HepG2 (cell line): ENCODE data around the gene CCDC91. TPM values are rescaled to one million over a fixed set of nuclear protein-coding genes. Genes with fewer than 3 reads are reported as not detected.

Experiments
- ADNP ChIP-seq: sonication (generic); formaldehyde crosslinking; IDR thresholded peaks from 2 replicates; pipeline ENCODE4 v1.4.0; 2020; ENCODE audit warnings: missing genetic modification reagents
- AHR ChIP-seq: IDR thresholded peaks from 2 replicates; pipeline ENCODE4 v1.6.1; 2018; ENCODE audit warnings: missing genetic modification reagents, missing compliant biosample characterization
- ATM ChIP-seq: fragments of 450-650 bp; IDR thresholded peaks from 2 replicates; pipeline ENCODE4 v1.7.1; 2017; ENCODE audit warnings: mild to moderate bottlenecking, borderline replicate concordance
- EHMT2 ChIP-seq: fragments of 200-600 bp; sonication (generic); IDR thresholded peaks from 2 replicates; pipeline ENCODE4 v1.7.0; 2017; ENCODE audit warnings: antibody characterized with exemption, low read depth, low read length, borderline replicate concordance
- ELF1 ChIP-seq: sonication (generic); formaldehyde crosslinking; IDR thresholded peaks from 2 replicates; pipeline ENCODE4 v1.4.0; 2020; ENCODE audit warnings: missing genetic modification reagents
- GATAD2A ChIP-seq: IDR thresholded peaks from 2 replicates; pipeline ENCODE4 v1.6.1; 2016
- GPN1 ChIP-seq: sonication (generic); formaldehyde crosslinking; IDR thresholded peaks from 2 replicates; pipeline ENCODE4 v1.5.1; 2020; ENCODE audit warnings: missing genetic modification reagents, borderline replicate concordance
- HNRNPUL1 ChIP-seq: fragments of 200-400 bp; formaldehyde crosslinking; IDR thresholded peaks from 2 replicates; pipeline ENCODE4 v1.6.1; 2017; ENCODE audit warnings: low read depth, mild to moderate bottlenecking, low read length, moderate library complexity
- KDM3A ChIP-seq: IDR thresholded peaks from 2 replicates; pipeline ENCODE4 v1.6.1; 2018; ENCODE audit warnings: low read depth, missing compliant biosample characterization
- KDM4B ChIP-seq: sonication (generic); formaldehyde crosslinking; IDR thresholded peaks from 2 replicates; pipeline ENCODE4 v1.4.0; 2020; ENCODE audit warnings: missing genetic modification reagents
- MIER3 ChIP-seq: IDR thresholded peaks from 2 replicates; pipeline ENCODE4 v1.6.1; 2016; ENCODE audit warnings: missing compliant biosample characterization, borderline replicate concordance
- MYC ChIP-seq: sonication (generic); formaldehyde crosslinking; IDR thresholded peaks from 2 replicates; pipeline ENCODE4 v1.9.0; 2021; ENCODE audit warnings: missing genetic modification reagents, borderline replicate concordance
- NR2C2 ChIP-seq: sonication (generic); formaldehyde crosslinking; IDR thresholded peaks from 2 replicates; pipeline ENCODE4 v1.4.0; 2020; ENCODE audit warnings: missing genetic modification reagents, mild to moderate bottlenecking, moderate library complexity, borderline replicate concordance
- ONECUT2 ChIP-seq: sonication (generic); formaldehyde crosslinking; IDR thresholded peaks from 2 replicates; pipeline ENCODE4 v1.4.0; 2020; ENCODE audit warnings: missing genetic modification reagents
- RFXANK ChIP-seq: IDR thresholded peaks from 2 replicates; pipeline ENCODE4 v1.6.1; 2016
- SMC3 ChIP-seq: IDR thresholded peaks from 2 replicates; pipeline ENCODE4 v1.6.1; 2011; ENCODE audit warnings: low read length, improper control_type of control experiment
- WIZ ChIP-seq: sonication (generic); formaldehyde crosslinking; IDR thresholded peaks from 2 replicates; pipeline ENCODE4 v1.5.1; 2020; ENCODE audit warnings: mild to moderate bottlenecking, missing genetic modification reagents
- XRCC5 ChIP-seq: fragments of 200-400 bp; formaldehyde crosslinking; optimal IDR thresholded peaks from 2 replicates; pipeline ENCODE3; 2017; ENCODE audit warnings: mild to moderate bottlenecking, low read length
- ZFAT ChIP-seq: sonication (generic); formaldehyde crosslinking; conservative IDR thresholded peaks from 2 replicates; pipeline ENCODE4 v1.8.1; 2023; ENCODE audit warnings: missing genetic modification reagents, inconsistent platforms
- ZFP82 ChIP-seq: sonication (generic); formaldehyde crosslinking; IDR thresholded peaks from 2 replicates; pipeline ENCODE4 v1.5.1; 2020; ENCODE audit warnings: mild to moderate bottlenecking, missing genetic modification reagents, borderline replicate concordance
- ZNF12 ChIP-seq: sonication (generic); formaldehyde crosslinking; IDR thresholded peaks from 2 replicates; pipeline ENCODE4 v1.5.0; 2020; ENCODE audit warnings: missing genetic modification reagents
- ZNF329 ChIP-seq: sonication (generic); formaldehyde crosslinking; IDR thresholded peaks from 2 replicates; pipeline ENCODE4 v1.9.0; 2021; ENCODE audit warnings: low read depth, mild to moderate bottlenecking, missing genetic modification reagents
- ZNF367 ChIP-seq: sonication (generic); formaldehyde crosslinking; IDR thresholded peaks from 2 replicates; pipeline ENCODE4 v1.4.0; 2020; ENCODE audit warnings: missing genetic modification reagents, borderline replicate concordance
- ZNF713 ChIP-seq: sonication (generic); formaldehyde crosslinking; IDR thresholded peaks from 2 replicates; pipeline ENCODE4 v1.4.0; 2020; ENCODE audit warnings: mild to moderate bottlenecking, missing genetic modification reagents
- ZNF772 ChIP-seq: sonication (generic); formaldehyde crosslinking; IDR thresholded peaks from 2 replicates; pipeline ENCODE4 v1.5.0; 2020; ENCODE audit warnings: mild to moderate bottlenecking, missing genetic modification reagents
- ZNF879 ChIP-seq: sonication (generic); formaldehyde crosslinking; IDR thresholded peaks from 2 replicates; pipeline ENCODE4 v1.8.1; 2023; ENCODE audit warnings: missing genetic modification reagents
- polyA plus RNA-seq, 8 experiments: library from polyadenylated mRNA; depleted of rRNA in 3 of 8; stranded (reverse) in 7 of 8; unstranded in 1 of 8; fragments of >200 nt; fragmentation: Illumina TruSeq in 4 of 8; extraction: Trizol in 4 of 8; gene quantifications; 2 replicates each; pipeline versions ENCODE4 v1.2.1 to v1.2.3, GENCODE V29; 2011 to 2016; ENCODE audit warnings: low read depth in 4 of 8, missing spikeins in 1 of 8, mixed read lengths in 1 of 8; ENCODE audit not compliant: insufficient read depth in 1 of 8
- total RNA-seq, 5 experiments: library from RNA; depleted of rRNA; stranded (reverse); fragments of >200 nt; fragmentation: Illumina TruSeq; extraction: Trizol; gene quantifications; 2 replicates each; pipeline ENCODE4 v1.2.3, GENCODE V29; 2016; ENCODE audit warnings: low read depth in 1 of 5
- TF ChIP-seq, protein P1 (sequence below): IDR thresholded peaks from 2 replicates; pipeline ENCODE4 v1.6.1; 2016; ENCODE audit warnings: low read depth, control low read depth
- TF ChIP-seq, protein P2 (sequence below): sonication (generic); formaldehyde crosslinking; IDR thresholded peaks from 2 replicates; pipeline ENCODE4 v1.4.0; 2020; ENCODE audit warnings: mild to moderate bottlenecking, missing genetic modification reagents
- TF ChIP-seq, protein P3 (sequence below): sonication (generic); formaldehyde crosslinking; IDR thresholded peaks from 2 replicates; pipeline ENCODE4 v1.5.0; 2020; ENCODE audit warnings: missing genetic modification reagents
- TF ChIP-seq, protein P4 (sequence below): sonication (generic); formaldehyde crosslinking; IDR thresholded peaks from 2 replicates; pipeline ENCODE4 v1.8.0; 2022; ENCODE audit warnings: low read depth, missing genetic modification reagents

The CCDC91 gene
- total and polyA plus RNA-seq, 2 of the 13 experiments (the other 11 are each of a cell fraction or from before 2014, with no cell fraction given): 9.8 to 15.8 TPM

DNA sequence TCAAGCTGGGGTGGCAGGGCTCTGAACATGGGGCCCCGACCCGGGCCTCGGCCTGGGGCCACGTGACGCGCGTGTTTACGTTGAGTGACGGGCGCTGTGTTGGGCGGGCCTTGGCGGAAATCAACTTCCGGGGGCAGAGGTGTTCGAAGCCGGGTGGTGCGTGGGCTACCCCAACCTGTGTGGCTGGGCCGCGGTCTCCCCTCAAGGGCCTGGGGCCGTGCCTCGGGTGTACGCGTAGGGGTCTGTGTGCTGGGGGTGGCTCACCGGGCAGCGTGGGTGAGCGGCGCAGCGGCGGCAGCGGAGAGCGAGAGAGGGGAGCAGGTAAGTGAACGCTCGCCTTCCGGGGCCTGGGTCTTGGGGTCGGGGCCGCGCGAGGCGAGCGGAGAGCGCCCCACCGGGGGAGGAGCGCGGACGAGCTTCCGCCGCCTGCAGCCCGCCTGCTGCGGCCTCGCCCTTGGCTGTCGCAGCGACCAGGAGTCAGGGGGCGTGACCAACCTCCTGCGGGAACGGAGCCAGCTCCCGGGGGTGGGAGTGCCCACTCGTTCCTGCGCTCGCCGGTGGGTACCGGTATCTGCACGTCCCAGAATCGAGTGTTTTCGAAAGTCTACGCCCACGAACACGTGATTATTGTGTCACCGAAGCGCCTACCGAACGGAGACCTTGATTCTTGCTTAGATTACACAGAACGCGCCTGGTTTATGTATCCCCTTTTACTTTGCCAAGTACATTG lies at the start of gene CCDC91 (continued):
- TF ChIP-seq ELF1 (CRISPR knock-in tag): peak; percentile 76
- TF ChIP-seq KDM3A (CRISPR knock-in tag): no peak
- TF ChIP-seq ZNF12 (CRISPR knock-in tag): peak; percentile 13; the same call in 1 of the 2 replicates
- peak; percentile 90 for TF ChIP-seq WIZ
- TF ChIP-seq, protein P1, sequence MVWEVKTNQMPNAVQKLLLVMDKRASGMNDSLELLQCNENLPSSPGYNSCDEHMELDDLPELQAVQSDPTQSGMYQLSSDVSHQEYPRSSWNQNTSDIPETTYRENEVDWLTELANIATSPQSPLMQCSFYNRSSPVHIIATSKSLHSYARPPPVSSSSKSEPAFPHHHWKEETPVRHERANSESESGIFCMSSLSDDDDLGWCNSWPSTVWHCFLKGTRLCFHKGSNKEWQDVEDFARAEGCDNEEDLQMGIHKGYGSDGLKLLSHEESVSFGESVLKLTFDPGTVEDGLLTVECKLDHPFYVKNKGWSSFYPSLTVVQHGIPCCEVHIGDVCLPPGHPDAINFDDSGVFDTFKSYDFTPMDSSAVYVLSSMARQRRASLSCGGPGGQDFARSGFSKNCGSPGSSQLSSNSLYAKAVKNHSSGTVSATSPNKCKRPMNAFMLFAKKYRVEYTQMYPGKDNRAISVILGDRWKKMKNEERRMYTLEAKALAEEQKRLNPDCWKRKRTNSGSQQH (CRISPR knock-in tag): peak; percentile 83; the same call in 1 of the 2 replicates
- peak; percentile 75; the same call in 1 of the 2 replicates for TF ChIP-seq ZFAT (CRISPR knock-in tag)
- no peak; the same call in 1 of the 2 replicates for TF ChIP-seq ZFP82 (CRISPR knock-in tag)
- peak; percentile 39 for TF ChIP-seq GATAD2A (CRISPR knock-in tag)
- TF ChIP-seq ATM: no peak
- TF ChIP-seq KDM4B: 0 out of 2 replicates have a peak, but pooled peaks have one; percentile 15
- TF ChIP-seq, protein P2, sequence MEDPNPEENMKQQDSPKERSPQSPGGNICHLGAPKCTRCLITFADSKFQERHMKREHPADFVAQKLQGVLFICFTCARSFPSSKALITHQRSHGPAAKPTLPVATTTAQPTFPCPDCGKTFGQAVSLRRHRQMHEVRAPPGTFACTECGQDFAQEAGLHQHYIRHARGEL (CRISPR knock-in tag): no peak
- peak; percentile 91 for TF ChIP-seq MYC (CRISPR knock-in tag)
- TF ChIP-seq XRCC5: peak; percentile 17
- TF ChIP-seq ZNF772 (CRISPR knock-in tag): peak; percentile 95
- TF ChIP-seq EHMT2: no peak; the same call in 1 of the 2 replicates
- TF ChIP-seq GPN1 (CRISPR knock-in tag): no peak; the same call in 1 of the 2 replicates
- TF ChIP-seq AHR: no peak
- no peak for TF ChIP-seq RFXANK (CRISPR knock-in tag)
- TF ChIP-seq ZNF879: no peak; the same call in 1 of the 2 replicates
- peak; percentile 100 for TF ChIP-seq NR2C2 (CRISPR knock-in tag)
- no peak for TF ChIP-seq MIER3 (CRISPR knock-in tag)
- TF ChIP-seq, protein P3, sequence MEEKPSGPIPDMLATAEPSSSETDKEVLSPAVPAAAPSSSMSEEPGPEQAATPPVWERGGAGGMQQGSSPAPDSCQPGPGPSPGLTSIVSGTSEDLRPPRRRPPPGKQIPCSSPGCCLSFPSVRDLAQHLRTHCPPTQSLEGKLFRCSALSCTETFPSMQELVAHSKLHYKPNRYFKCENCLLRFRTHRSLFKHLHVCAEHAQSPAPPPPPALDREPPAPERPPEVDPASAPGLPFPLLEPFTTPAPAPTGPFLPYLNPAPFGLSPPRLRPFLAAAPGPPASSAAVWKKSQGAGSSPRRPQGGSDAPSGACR (CRISPR knock-in tag): peak; percentile 68; the same call in 1 of the 2 replicates
- TF ChIP-seq, protein P4, sequence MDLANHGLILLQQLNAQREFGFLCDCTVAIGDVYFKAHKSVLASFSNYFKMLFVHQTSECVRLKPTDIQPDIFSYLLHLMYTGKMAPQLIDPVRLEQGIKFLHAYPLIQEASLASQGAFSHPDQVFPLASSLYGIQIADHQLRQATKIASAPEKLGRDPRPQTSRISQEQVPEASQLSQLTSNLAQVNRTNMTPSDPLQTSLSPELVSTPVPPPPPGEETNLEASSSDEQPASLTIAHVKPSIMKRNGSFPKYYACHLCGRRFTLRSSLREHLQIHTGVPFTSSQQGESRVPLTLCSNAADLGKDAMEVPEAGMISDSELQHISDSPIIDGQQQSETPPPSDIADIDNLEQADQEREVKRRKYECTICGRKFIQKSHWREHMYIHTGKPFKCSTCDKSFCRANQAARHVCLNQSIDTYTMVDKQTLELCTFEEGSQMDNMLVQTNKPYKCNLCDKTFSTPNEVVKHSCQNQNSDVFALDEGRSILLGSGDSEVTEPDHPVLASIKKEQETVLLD: no peak; the same call in 1 of the 2 replicates
- TF ChIP-seq HNRNPUL1: peak; percentile 65; the same call in 1 of the 2 replicates
- no peak for TF ChIP-seq ONECUT2 (CRISPR knock-in tag)
- peak; percentile 36; the same call in 1 of the 2 replicates for TF ChIP-seq ADNP
- no peak for TF ChIP-seq SMC3
- TF ChIP-seq ZNF367: no peak
- 0 out of 2 replicates have a peak, but pooled peaks have one; percentile 19 for TF ChIP-seq ZNF329
- TF ChIP-seq ZNF713 (CRISPR knock-in tag): peak; percentile 89; the same call in 1 of the 2 replicates
